GM20431 (cell line): ENCODE data around the gene DOCK9.

Experiments
- in situ Hi-C: fragments of 300-500 bp; cut with MseI, MboI; formaldehyde crosslinking; loops from one replicate; pipeline ENCODE4 v1.15.0; 2020; ENCODE audit warnings: low sequenced_read_pairs; ENCODE audit not compliant: unreplicated experiment

Gene DOCK9

GRCh38 chr13:98999639-98999952, 21.7 kb upstream of the DOCK9 start:
- in situ Hi-C loops = no loop called here

- in situ Hi-C loops = no loop called here
Measured at GRCh38 chr13:98998831-98999638, 21.2 kb upstream of the DOCK9 start.

- in situ Hi-C loops = no loop called here
Measured at GRCh38 chr13:98997738-98998641, 20.1 kb upstream of the DOCK9 start.

- in situ Hi-C loops = no loop called here
Measured at GRCh38 chr13:98997011-98997730, 19.3 kb upstream of the DOCK9 start.

- in situ Hi-C loops = no loop called here
Measured at GRCh38 chr13:98996046-98996445, 18.2 kb upstream of the DOCK9 start.

GRCh38 chr13:98994896-98995295, 17.0 kb upstream of the DOCK9 start:
- in situ Hi-C loops = no loop called here

- in situ Hi-C loops = no loop called here
Measured at GRCh38 chr13:98994080-98994479, 16.2 kb upstream of the DOCK9 start.

- in situ Hi-C loops = no loop called here
Measured at GRCh38 chr13:98992355-98992754, 14.5 kb upstream of the DOCK9 start.

GRCh38 chr13:98990701-98991100, 12.8 kb upstream of the DOCK9 start:
- in situ Hi-C loops = no loop called here

GRCh38 chr13:98989469-98990235, 11.8 kb upstream of the DOCK9 start:
- in situ Hi-C loops = no loop called here

GRCh38 chr13:98988780-98989179, 10.9 kb upstream of the DOCK9 start:
- in situ Hi-C loops = no loop called here

GRCh38 chr13:98988277-98988676, 10.4 kb upstream of the DOCK9 start:
- in situ Hi-C loops = no loop called here

- in situ Hi-C loops = no loop called here
Measured at GRCh38 chr13:98987275-98987674, 9.4 kb upstream of the DOCK9 start.

- in situ Hi-C loops = no loop called here
Measured at GRCh38 chr13:98986226-98986846, 8.5 kb upstream of the DOCK9 start.

- in situ Hi-C loops = no loop called here
Measured at GRCh38 chr13:98985591-98985990, 7.7 kb upstream of the DOCK9 start.

- in situ Hi-C loops = no loop called here
Measured at GRCh38 chr13:98984983-98985382, 7.1 kb upstream of the DOCK9 start.

GRCh38 chr13:98984118-98984517, 6.3 kb upstream of the DOCK9 start:
- in situ Hi-C loops = no loop called here

- in situ Hi-C loops = no loop called here
Measured at GRCh38 chr13:98983182-98983581, 5.3 kb upstream of the DOCK9 start.

GRCh38 chr13:98981369-98982080, 3.7 kb upstream of the DOCK9 start:
- in situ Hi-C loops = no loop called here
